Gastrocnemius medialis (tissue), 4 donors: Measurements from ENCODE around the gene CCDC30. TPM values are rescaled to one million over a fixed set of nuclear protein-coding genes. Genes with fewer than 3 reads are reported as not detected.
"Not testable (repeated sequence)": the region's sequence is repeated elsewhere in the genome, so short reads cannot be mapped to it uniquely, and the experiment has no call there.

Experiments
- ATAC-seq, 2 donors: fragments of 150-250 bp; one replicate each; pipeline ENCODE4 v1.9.1; 2016
- DNase-seq, 2 donors: peaks; one replicate each; pipeline ENCODE4 v3.0.0-alpha.2; 2019
- H3K27ac ChIP-seq, 4 donors: fragments of 200-600 bp; sonication (generic); 1 replicate in 1 of 4; 2 replicates in 3 of 4; pipeline ENCODE4 v1.5.1; 2016 to 2018; ENCODE audit warnings: mild to moderate bottlenecking in 2 of 4, moderate library complexity in 1 of 4
- H3K27me3 ChIP-seq, 3 donors: fragments of 200-600 bp; sonication (generic) in 2 of 3; 1 replicate in 1 of 3; 2 replicates in 2 of 3; pipeline versions ENCODE4 v1.5.1 to v1.6.0; 2016 to 2019; ENCODE audit warnings: mild to moderate bottlenecking in 1 of 3, moderate library complexity in 1 of 3
- H3K36me3 ChIP-seq, 2 donors: fragments of 200-600 bp; sonication (generic) in 1 of 2; one replicate each; pipeline ENCODE4 v1.5.1; 2017 to 2018
- H3K4me1 ChIP-seq, 2 donors: fragments of 200-600 bp; sonication (generic) in 1 of 2; one replicate each; pipeline ENCODE4 v1.5.1; 2016 to 2017; ENCODE audit warnings: mild to moderate bottlenecking in 2 of 2
- H3K4me3 ChIP-seq, 4 donors: fragments of 200-600 bp; sonication (generic) in 3 of 4; 1 replicate in 1 of 4; 2 replicates in 3 of 4; pipeline ENCODE4 v1.5.1; 2016 to 2019; ENCODE audit warnings: mild to moderate bottlenecking in 2 of 4
- H3K9me3 ChIP-seq, 3 donors: fragments of 200-600 bp; sonication (generic) in 2 of 3; 1 replicate in 1 of 3; 2 replicates in 2 of 3; pipeline ENCODE4 v1.5.1; 2016 to 2019
- CTCF ChIP-seq, 5 experiments: fragments of 450-650 bp in 3 of 5; fragments of 200-600 bp in 2 of 5; sonication (generic) in 2 of 5; IDR thresholded peaks in 4 of 5; conservative IDR thresholded peaks in 1 of 5; 1 replicate in 4 of 5; 2 replicates in 1 of 5; pipeline ENCODE4 v1.5.1; 2016 to 2019; ENCODE audit warnings: antibody characterized with exemption in 5 of 5, mild to moderate bottlenecking in 3 of 5, moderate library complexity in 3 of 5
- POLR2A ChIP-seq, 2 donors: fragments of 450-650 bp; IDR thresholded peaks; one replicate each; pipeline ENCODE4 v1.6.1; 2017; ENCODE audit warnings: antibody characterized with exemption in 2 of 2, mild to moderate bottlenecking in 2 of 2, moderate library complexity in 2 of 2
- in situ Hi-C, 4 donors: fragments of 200-750 bp; cut with MboI; loops; one replicate each; pipeline versions ENCODE4 v1.15.0 to v1.8.0; 2017; ENCODE audit warnings: low sequenced_read_pairs in 4 of 4
- intact Hi-C: fragments of 100-400 bp; cut with DNase I; formaldehyde crosslinking; loops from one replicate; pipeline ENCODE4 v1.15.1; 2023; ENCODE audit warnings: low total_unique reads
- total RNA-seq, 4 donors: library from RNA; depleted of rRNA; stranded (reverse); fragments of >200 nt; gene quantifications; one replicate each; pipeline versions ENCODE4 v1.1.0 to v1.2.3, GENCODE V29; 2016

CCDC30 gene
- total RNA-seq, 4 donors from 2014 or later = 0.24 to 2.9 (median 0.74) TPM

GRCh38 chr1:42601472-42601871 is 138.4 kb downstream of the CCDC30 start:
- H3K4me3 ChIP-seq = no peak overlapping the region
- no peak for DNase-seq
- in situ Hi-C loops (no loop called here), intact Hi-C loops (no loop called here)
- ATAC-seq = no peak
- TF ChIP-seq CTCF (IDR thresholded peaks at IDR 0.05 in 4 of 5, conservative IDR thresholded peaks at IDR 0.05 in 1 of 5) (no peak), POLR2A (IDR thresholded peaks at IDR 0.05) (no peak)
- H3K4me1 ChIP-seq = no peaks in the 10 kb centered on the region
- no peak overlapping the region for H3K27ac ChIP-seq
- no peaks in the 10 kb centered on the region for H3K9me3 ChIP-seq
- H3K36me3 ChIP-seq = no peaks in the 10 kb centered on the region
- H3K27me3 ChIP-seq = no peaks in the 10 kb centered on the region

GRCh38 chr1:42613803-42614131 is 150.7 kb downstream of the CCDC30 start:
- DNase-seq (no peak), ATAC-seq (no peak)
- no peak overlapping the region for H3K27ac ChIP-seq
- in situ Hi-C loops = no loop called here
- intact Hi-C loops = no loop called here
- TF ChIP-seq CTCF (IDR thresholded peaks at IDR 0.05 in 4 of 5, conservative IDR thresholded peaks at IDR 0.05 in 1 of 5) (no peak), POLR2A (IDR thresholded peaks at IDR 0.05) (no peak)
- H3K27me3 ChIP-seq = no peaks in the 10 kb centered on the region
- no peaks in the 10 kb centered on the region for H3K4me1 ChIP-seq
- H3K4me3 ChIP-seq = no peak overlapping the region
- H3K36me3 ChIP-seq = no peaks in the 10 kb centered on the region
- no peaks in the 10 kb centered on the region for H3K9me3 ChIP-seq

- in situ Hi-C loops = no loop called here
- TF ChIP-seq POLR2A (IDR thresholded peaks at IDR 0.05) (no peak), CTCF (IDR thresholded peaks at IDR 0.05 in 4 of 5, conservative IDR thresholded peaks at IDR 0.05 in 1 of 5) (no peak)
- Histone ChIP-seq H3K9me3 (no peaks in the 10 kb centered on the region), H3K27me3 (no peaks in the 10 kb centered on the region), H3K4me3 (no peak overlapping the region), H3K27ac (no peak overlapping the region), H3K4me1 (no peaks in the 10 kb centered on the region), H3K36me3 (no peaks in the 10 kb centered on the region)
- ATAC-seq = no peak
- no peak for DNase-seq
- intact Hi-C loops = no loop called here
Observed at GRCh38 chr1:42618866-42619265, 155.8 kb downstream of the CCDC30 start.

GRCh38 chr1:42620307-42620706 is 157.2 kb downstream of the CCDC30 start:
- in situ Hi-C loops = no loop called here

GRCh38 chr1:42621180-42621579 is 158.1 kb downstream of the CCDC30 start:
- H3K4me3 ChIP-seq, DNase-seq, H3K27me3 ChIP-seq, ATAC-seq, intact Hi-C loops, H3K27ac ChIP-seq, in situ Hi-C loops, H3K4me1 ChIP-seq, H3K36me3 ChIP-seq, H3K9me3 ChIP-seq: not testable (repeated sequence)

More at GRCh38 chr1:42620307-42620706, 157.2 kb downstream of the CCDC30 start:
- Histone ChIP-seq H3K4me3 (no peak overlapping the region), H3K9me3 (no peaks in the 10 kb centered on the region), H3K4me1 (no peaks in the 10 kb centered on the region), H3K27ac (no peak overlapping the region), H3K36me3 (no peaks in the 10 kb centered on the region), H3K27me3 (no peaks in the 10 kb centered on the region)
- intact Hi-C loops = no loop called here
- TF ChIP-seq POLR2A (IDR thresholded peaks at IDR 0.05) = no peak
- TF ChIP-seq CTCF (IDR thresholded peaks at IDR 0.05 in 4 of 5, conservative IDR thresholded peaks at IDR 0.05 in 1 of 5) = no peak
- ATAC-seq (no peak), DNase-seq (no peak)

GRCh38 chr1:42627205-42627604 is 164.1 kb downstream of the CCDC30 start:
- H3K9me3 ChIP-seq, H3K36me3 ChIP-seq, in situ Hi-C loops, H3K4me3 ChIP-seq, H3K27ac ChIP-seq, H3K4me1 ChIP-seq, DNase-seq, intact Hi-C loops, ATAC-seq, H3K27me3 ChIP-seq: not testable (repeated sequence)
